IMR-90 (cell line): ENCODE data around the gene C20orf173. TPM values are rescaled to one million over a fixed set of nuclear protein-coding genes. Genes with fewer than 3 reads are reported as not detected.

Experiments
- ATAC-seq: fragments of 200-7000 bp; cut with Tn5 transposase; 2 replicates; pipeline ENCODE4 v1.9.1; 2020; ENCODE audit warnings: low read depth, mild to moderate bottlenecking, moderate library complexity
- BruUV-seq: library from RNA; stranded (reverse); fragments of 400-500 nt; replicated peaks from 2 replicates; lab custom pipeline; 2021; lab: Mats Ljungman, UMichigan
- CTCF ChIA-PET: fragments of 300-600 bp; formaldehyde crosslinking; extraction: SDS; loops from one replicate; lab custom pipeline; 2021; ENCODE audit warnings: antibody characterized with exemption; lab: Yijun Ruan, JAX
- POLR2A ChIA-PET: fragments of 300-600 bp; sonication (Branson Sonifier 250); formaldehyde crosslinking; loops from one replicate; lab custom pipeline; 2022; ENCODE audit warnings: antibody characterized with exemption; ENCODE audit not compliant: unreplicated experiment; lab: Charles Lee
- DNase-seq: peaks from one replicate; pipeline ENCODE4 v3.0.0; 2013
- H2AFZ ChIP-seq: replicated peaks from 2 replicates; pipeline ENCODE3; 2013; ENCODE audit warnings: low read length, mild to moderate bottlenecking; ENCODE audit not compliant: poor library complexity
- H2AK5ac ChIP-seq: 2 replicates; pipeline ENCODE4 v1.6.1; 2013; ENCODE audit warnings: low read depth, low read length, inconsistent platforms
- H2AK9ac ChIP-seq: replicated peaks from 2 replicates; pipeline ENCODE3; 2013; ENCODE audit warnings: mild to moderate bottlenecking, low read depth, low read length, moderate library complexity; ENCODE audit not compliant: poor library complexity
- H2BK120ac ChIP-seq: 2 replicates; pipeline ENCODE4 v1.6.1; 2013; ENCODE audit warnings: low read depth, low read length, inconsistent platforms
- H2BK15ac ChIP-seq: 3 replicates; pipeline ENCODE4 v1.6.1; 2013; ENCODE audit warnings: low read depth, low read length, inconsistent platforms
- H2BK20ac ChIP-seq: 2 replicates; pipeline ENCODE4 v1.6.1; 2013; ENCODE audit warnings: low read depth, mild to moderate bottlenecking, inconsistent platforms, low read length, moderate library complexity
- H2BK5ac ChIP-seq: 2 replicates; pipeline ENCODE4 v1.6.1; 2013; ENCODE audit warnings: mild to moderate bottlenecking, low read depth, low read length, inconsistent platforms; ENCODE audit not compliant: poor library complexity, severe bottlenecking
- H3K14ac ChIP-seq: replicated peaks from 2 replicates; pipeline ENCODE4 v1.6.1; 2013; ENCODE audit warnings: low read depth, low read length, inconsistent platforms
- H3K18ac ChIP-seq: 2 replicates; pipeline ENCODE4 v1.6.1; 2013; ENCODE audit warnings: low read depth, low read length, control low read depth
- H3K23ac ChIP-seq: 2 replicates; pipeline ENCODE4 v1.6.1; 2013; ENCODE audit warnings: low read depth, low read length, inconsistent platforms
- H3K27ac ChIP-seq: 2 replicates; pipeline ENCODE4 v1.5.1; 2013; ENCODE audit warnings: mild to moderate bottlenecking, control low read depth, low read length; ENCODE audit not compliant: insufficient read depth
- H3K27me3 ChIP-seq: 2 replicates; pipeline ENCODE4 v1.6.1; 2013; ENCODE audit warnings: low read length; ENCODE audit not compliant: control insufficient read depth, insufficient read depth
- H3K36me3 ChIP-seq: 2 replicates; pipeline ENCODE4 v1.6.1; 2013; ENCODE audit warnings: low read length, mixed read lengths; ENCODE audit not compliant: control insufficient read depth, insufficient read depth
- H3K4ac ChIP-seq: 2 replicates; pipeline ENCODE4 v1.6.1; 2013; ENCODE audit warnings: low read depth, low read length, inconsistent platforms
- H3K4me1 ChIP-seq: 2 replicates; pipeline ENCODE4 v1.6.1; 2013; ENCODE audit warnings: low read length, mixed read lengths; ENCODE audit not compliant: control insufficient read depth, insufficient read depth
- H3K4me2 ChIP-seq: 2 replicates; pipeline ENCODE4 v1.6.1; 2013; ENCODE audit warnings: low read depth, mild to moderate bottlenecking, control low read depth, low read length, moderate library complexity
- H3K4me3 ChIP-seq: 2 replicates; pipeline ENCODE4 v1.5.1; 2013; ENCODE audit warnings: low read depth, mild to moderate bottlenecking, control low read depth, low read length, moderate library complexity; ENCODE audit not compliant: insufficient read depth
- H3K56ac ChIP-seq: 2 replicates; pipeline ENCODE4 v1.6.1; 2013; ENCODE audit warnings: low read length, inconsistent platforms; ENCODE audit not compliant: insufficient read depth; ENCODE audit errors: extremely low read depth
- H3K79me1 ChIP-seq, 2 experiments: 2 replicates each; pipeline ENCODE4 v1.6.1; 2013; ENCODE audit warnings: low read length in 2 of 2, inconsistent platforms in 1 of 2, low read depth in 1 of 2
- H3K9ac ChIP-seq: 2 replicates; pipeline ENCODE4 v1.6.1; 2013; ENCODE audit warnings: low read depth, low read length, control low read depth
- H3K9me1 ChIP-seq: 2 replicates; pipeline ENCODE4 v1.6.1; 2013; ENCODE audit warnings: low read length, inconsistent platforms; ENCODE audit not compliant: insufficient read depth
- H3K9me3 ChIP-seq: 2 replicates; pipeline ENCODE4 v1.6.1; 2013; ENCODE audit warnings: low read length; ENCODE audit not compliant: control insufficient read depth, insufficient read depth
- H4K20me1 ChIP-seq: 2 replicates; pipeline ENCODE4 v1.6.1; 2013; ENCODE audit warnings: low read length, inconsistent platforms; ENCODE audit not compliant: insufficient read depth
- H4K5ac ChIP-seq: 2 replicates; pipeline ENCODE4 v1.6.1; 2013; ENCODE audit warnings: mild to moderate bottlenecking, low read depth, low read length, control low read depth
- H4K8ac ChIP-seq, 2 experiments: 2 replicates each; pipeline ENCODE4 v1.6.1; 2013; ENCODE audit warnings: low read depth in 2 of 2, low read length in 2 of 2, control low read depth in 1 of 2, inconsistent platforms in 1 of 2
- H4K91ac ChIP-seq: 2 replicates; pipeline ENCODE4 v1.6.1; 2013; ENCODE audit warnings: low read depth, low read length, inconsistent platforms; ENCODE audit not compliant: insufficient read depth
- BHLHE40 ChIP-seq: fragments of 150-350 bp; IDR thresholded peaks from 2 replicates; pipeline ENCODE4 v1.6.1; 2016; ENCODE audit warnings: mild to moderate bottlenecking, low read depth, low read length
- CEBPB ChIP-seq: IDR thresholded peaks from 2 replicates; pipeline ENCODE4 v1.6.1; 2012; ENCODE audit warnings: low read depth, low read length, improper control_type of control experiment
- CHD1 ChIP-seq: IDR thresholded peaks from 2 replicates; pipeline ENCODE4 v1.6.1; 2012; ENCODE audit warnings: low read depth, low read length, improper control_type of control experiment
- FOS ChIP-seq: fragments of 150-350 bp; IDR thresholded peaks from 2 replicates; pipeline ENCODE4 v1.6.1; 2016; ENCODE audit warnings: low read depth, low read length
- MXI1 ChIP-seq: IDR thresholded peaks from 2 replicates; pipeline ENCODE4 v1.6.1; 2012; ENCODE audit warnings: low read depth, mild to moderate bottlenecking, low read length, moderate library complexity, borderline replicate concordance
- POLR2A ChIP-seq: IDR thresholded peaks from 2 replicates; pipeline ENCODE4 v1.6.1; 2012; ENCODE audit warnings: mild to moderate bottlenecking, low read depth, low read length
- RAD21 ChIP-seq: IDR thresholded peaks from 2 replicates; pipeline ENCODE4 v1.6.1; 2012; ENCODE audit warnings: low read length, improper control_type of control experiment
- RFX5 ChIP-seq: IDR thresholded peaks from 2 replicates; pipeline ENCODE4 v1.8.0; 2012; ENCODE audit warnings: low read depth, mild to moderate bottlenecking, low read length, moderate library complexity
- SMC3 ChIP-seq: fragments of 150-350 bp; IDR thresholded peaks from 2 replicates; pipeline ENCODE4 v1.6.1; 2016; ENCODE audit warnings: low read depth, mild to moderate bottlenecking, antibody characterized with exemption, low read length, moderate library complexity
- USF2 ChIP-seq: fragments of 150-350 bp; IDR thresholded peaks from 2 replicates; pipeline ENCODE4 v1.6.1; 2017; ENCODE audit warnings: mild to moderate bottlenecking, antibody characterized with exemption, low read length, low read depth
- WGBS, 2 experiments: methylation state at CpG; one replicate each; pipeline versions ENCODE4 v1.1.5 to v1.1.7; 2013; ENCODE audit warnings: missing lambda C conversion rate in 2 of 2; ENCODE audit not compliant: insufficient read length in 1 of 2; ENCODE audit errors: extremely low coverage in 2 of 2; 5-methylcytosine and 5-hydroxymethylcytosine counted together
- dilution Hi-C: fragments of 300-500 bp; cut with HindIII; formaldehyde crosslinking; loops from one replicate; pipeline ENCODE4 v1.14.3; 2018; ENCODE audit warnings: low sequenced_read_pairs; ENCODE audit not compliant: unreplicated experiment
- in situ Hi-C: fragments of 300-500 bp; cut with MboI; formaldehyde crosslinking; loops from 3 replicates; pipeline ENCODE4 v1.14.3; 2019; ENCODE audit warnings: low sequenced_read_pairs, inconsistent platforms, mixed read lengths
- intact Hi-C: fragments of 100-400 bp; cut with micrococcal nuclease; formaldehyde crosslinking; loops from 2 replicates; pipeline ENCODE4 v1.10.0; 2022
- polyA plus RNA-seq, 3 experiments: library from polyadenylated mRNA; depleted of rRNA; stranded (reverse); fragments of >200 nt; gene quantifications; 2 replicates each; pipeline ENCODE4 v1.2.3, GENCODE V29; 2012; ENCODE audit warnings: low replicate concordance in 1 of 3
- total RNA-seq: library from RNA; depleted of rRNA; stranded (reverse); fragments of >200 nt; gene quantifications from 2 replicates; pipeline ENCODE4 v1.2.3, GENCODE V29; 2012
- TF ChIP-seq, protein P1 (sequence below): fragments of 150-350 bp; IDR thresholded peaks from 2 replicates; pipeline ENCODE4 v1.6.1; 2016; ENCODE audit warnings: low read depth, mild to moderate bottlenecking, low read length, moderate library complexity, borderline replicate concordance
- TF ChIP-seq, protein P2 (sequence below): conservative IDR thresholded peaks from 2 replicates; pipeline ENCODE4 v1.5.1; 2012; ENCODE audit warnings: mild to moderate bottlenecking, low read depth, low read length, improper control_type of control experiment

C20orf173 gene
- total and polyA plus RNA-seq, 2 of the 4 experiments (the other 2 are of a cell fraction) = not detected

DNA sequence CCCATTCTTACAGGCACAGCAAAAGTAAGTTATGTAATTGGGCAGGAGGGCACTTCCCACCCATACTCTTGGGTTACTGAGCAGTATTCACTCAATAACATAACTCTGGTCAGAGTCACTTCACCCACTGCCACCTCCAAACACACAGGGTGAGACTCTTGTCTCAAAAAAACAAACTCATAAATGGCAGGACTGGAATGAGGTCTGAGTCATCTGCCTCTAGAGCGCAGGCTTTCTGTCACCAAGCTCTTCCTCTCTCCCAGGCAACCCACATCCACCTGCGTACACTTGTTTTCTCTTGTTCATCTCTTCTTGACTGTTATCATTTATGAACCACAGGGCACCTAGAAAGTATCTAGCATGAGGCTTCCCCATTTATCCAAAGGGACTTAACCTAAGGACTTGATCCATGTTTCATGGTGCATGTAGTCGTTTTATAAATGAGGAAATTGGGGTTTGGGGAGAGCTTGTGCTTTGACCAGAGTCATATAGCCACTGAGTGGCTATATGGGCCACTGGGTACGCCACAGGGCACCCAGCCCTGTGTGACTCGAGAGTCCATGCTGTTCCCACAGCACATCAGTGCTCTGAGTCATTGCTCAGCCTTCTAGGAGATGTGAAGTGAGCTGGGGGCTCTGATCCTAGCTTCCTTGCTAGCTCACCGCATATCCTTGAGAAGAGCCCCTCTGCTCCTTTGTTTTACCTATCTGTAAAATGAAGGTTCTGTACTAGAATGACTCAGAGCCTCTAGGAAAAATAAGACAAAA lies 22.4 kb downstream of the C20orf173 start:
- CTCF ChIA-PET = no interaction called here
- Histone ChIP-seq H3K56ac (no peak overlapping the region), H3K9me3 (no peaks in the 10 kb centered on the region), H3K4me2 (no peak overlapping the region), H2AK5ac (no peak overlapping the region), H3K4me3 (no peak overlapping the region), H2BK120ac (no peak overlapping the region), H3K18ac (no peak overlapping the region), H4K5ac (no peak overlapping the region), H3K23ac (no peak overlapping the region), H3K4me1 (peaks cover 7% of the 10 kb centered on the region; the same call in 1 of the 2 replicates), H3K14ac (no peak overlapping the region), H4K91ac (no peak overlapping the region), H4K8ac (no peak overlapping the region), H2BK20ac (no peak overlapping the region), H3K79me1 (peaks cover 0 to 19% of the 10 kb centered on the region in 2 experiments; a peak in 2 of 4 replicates), H2AK9ac (no peak overlapping the region), H3K4ac (no peak overlapping the region), H3K9me1 (peaks cover 16% of the 10 kb centered on the region), H3K27ac (no peak overlapping the region), H3K36me3 (peaks cover 67% of the 10 kb centered on the region), H4K20me1 (peaks cover 31% of the 10 kb centered on the region), H2AFZ (no peak overlapping the region), H2BK15ac (no peak overlapping the region), H3K27me3 (no peaks in the 10 kb centered on the region), H3K9ac (no peak overlapping the region), H2BK5ac (no peak overlapping the region)
- dilution Hi-C loops (no loop called here), intact Hi-C loops (no loop called here), in situ Hi-C loops (loop anchor here (25.0 kb wide), 1 partner anchor 405 kb away; no protein-coding TSS in a partner anchor)
- WGBS, 2 experiments = no CpG with 5 or more reads among the region's 6 CpGs
- TF ChIP-seq FOS (no peak), CHD1 (no peak), MXI1 (no peak), CEBPB (no peak), SMC3 (no peak), RAD21 (no peak), USF2 (no peak), RFX5 (no peak), BHLHE40 (no peak), POLR2A (no peak)
- TF ChIP-seq, protein P1, sequence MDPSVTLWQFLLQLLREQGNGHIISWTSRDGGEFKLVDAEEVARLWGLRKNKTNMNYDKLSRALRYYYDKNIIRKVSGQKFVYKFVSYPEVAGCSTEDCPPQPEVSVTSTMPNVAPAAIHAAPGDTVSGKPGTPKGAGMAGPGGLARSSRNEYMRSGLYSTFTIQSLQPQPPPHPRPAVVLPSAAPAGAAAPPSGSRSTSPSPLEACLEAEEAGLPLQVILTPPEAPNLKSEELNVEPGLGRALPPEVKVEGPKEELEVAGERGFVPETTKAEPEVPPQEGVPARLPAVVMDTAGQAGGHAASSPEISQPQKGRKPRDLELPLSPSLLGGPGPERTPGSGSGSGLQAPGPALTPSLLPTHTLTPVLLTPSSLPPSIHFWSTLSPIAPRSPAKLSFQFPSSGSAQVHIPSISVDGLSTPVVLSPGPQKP = no peak
- TF ChIP-seq, protein P2, sequence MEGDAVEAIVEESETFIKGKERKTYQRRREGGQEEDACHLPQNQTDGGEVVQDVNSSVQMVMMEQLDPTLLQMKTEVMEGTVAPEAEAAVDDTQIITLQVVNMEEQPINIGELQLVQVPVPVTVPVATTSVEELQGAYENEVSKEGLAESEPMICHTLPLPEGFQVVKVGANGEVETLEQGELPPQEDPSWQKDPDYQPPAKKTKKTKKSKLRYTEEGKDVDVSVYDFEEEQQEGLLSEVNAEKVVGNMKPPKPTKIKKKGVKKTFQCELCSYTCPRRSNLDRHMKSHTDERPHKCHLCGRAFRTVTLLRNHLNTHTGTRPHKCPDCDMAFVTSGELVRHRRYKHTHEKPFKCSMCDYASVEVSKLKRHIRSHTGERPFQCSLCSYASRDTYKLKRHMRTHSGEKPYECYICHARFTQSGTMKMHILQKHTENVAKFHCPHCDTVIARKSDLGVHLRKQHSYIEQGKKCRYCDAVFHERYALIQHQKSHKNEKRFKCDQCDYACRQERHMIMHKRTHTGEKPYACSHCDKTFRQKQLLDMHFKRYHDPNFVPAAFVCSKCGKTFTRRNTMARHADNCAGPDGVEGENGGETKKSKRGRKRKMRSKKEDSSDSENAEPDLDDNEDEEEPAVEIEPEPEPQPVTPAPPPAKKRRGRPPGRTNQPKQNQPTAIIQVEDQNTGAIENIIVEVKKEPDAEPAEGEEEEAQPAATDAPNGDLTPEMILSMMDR = no peak
- peak; percentile 40 for DNase-seq
- BruUV-seq = no TSS peak
- POLR2A ChIA-PET = no interaction called here
- ATAC-seq = peak; percentile 60
